Mucosa of descending colon (tissue), 3 donors: ENCODE data around the gene IMMP2L. TPM values are rescaled to one million over a fixed set of nuclear protein-coding genes. Genes with fewer than 3 reads are reported as not detected.

Source experiments
- ATAC-seq: fragments of 200-7000 bp; cut with Tn5 transposase; one replicate; pipeline ENCODE4 v1.9.1; 2020; ENCODE audit warnings: mild to moderate bottlenecking, moderate library complexity
- DNase-seq, 3 donors: peaks; one replicate each; pipeline ENCODE4 v3.0.0-alpha.2; 2020
- H3K36me3 ChIP-seq: fragments of 200-600 bp; one replicate; pipeline ENCODE4 v1.8.0; 2021; ENCODE audit warnings: low read depth, mild to moderate bottlenecking
- H3K4me1 ChIP-seq: fragments of 200-600 bp; one replicate; pipeline ENCODE4 v1.8.0; 2021; ENCODE audit warnings: low read depth, mild to moderate bottlenecking
- H3K4me3 ChIP-seq: fragments of 200-600 bp; one replicate; pipeline ENCODE4 v1.8.0; 2021; ENCODE audit warnings: mild to moderate bottlenecking
- H3K9me3 ChIP-seq: fragments of 200-600 bp; one replicate; pipeline ENCODE4 v1.8.0; 2021; ENCODE audit warnings: mild to moderate bottlenecking
- CTCF ChIP-seq: fragments of 200-600 bp; IDR thresholded peaks from one replicate; pipeline ENCODE4 v1.8.0; 2022; ENCODE audit warnings: antibody characterized with exemption, mild to moderate bottlenecking
- intact Hi-C, 2 donors: fragments of 100-400 bp; cut with DNase I in 1 of 2; cut with micrococcal nuclease in 1 of 2; formaldehyde crosslinking; loops; one replicate each; pipeline versions ENCODE4 v1.11.0 to v1.11.1; 2022; cut with DNase I, micrococcal nuclease
- total RNA-seq, 3 donors: library from RNA; stranded (reverse); fragmentation: NEBNext Ultra II Directional in 2 of 3; extraction: Animal tissue kit (Norgen Biotek cat#: 25700) in 2 of 3; gene quantifications; one replicate each; pipeline versions ENCODE4 v1.2.1 to v1.2.4, GENCODE V29; 2021 to 2023
- donor health status: DM: no; HTN: no; CAD: no; lungs with moderate emphysema.
- donor health status: DM: no; HTN: no; CAD: no.
- donor health status: DM: no; HTN: yes; CAD: no.

Gene IMMP2L
- total RNA-seq, 3 donors from 2014 or later = 12.1 to 20.7 (median 17.7) TPM

- ATAC-seq = no peak
- intact Hi-C loops = no loop called here
- H3K4me1 ChIP-seq = peaks cover 6% of the 10 kb centered on the region
- TF ChIP-seq CTCF = no peak
- no peaks in the 10 kb centered on the region for H3K36me3 ChIP-seq
- no peak for DNase-seq
- no peaks in the 10 kb centered on the region for H3K9me3 ChIP-seq
- H3K4me3 ChIP-seq = no peak overlapping the region
These were observed 1.3 kb downstream of the IMMP2L start for GRCh38 chr7:111560773-111561653.

- Histone ChIP-seq H3K9me3 (no peaks in the 10 kb centered on the region), H3K4me3 (no peak overlapping the region), H3K36me3 (no peaks in the 10 kb centered on the region), H3K4me1 (peaks cover 6% of the 10 kb centered on the region)
- intact Hi-C loops = no loop called here
- no peak for TF ChIP-seq CTCF
- ATAC-seq (no peak), DNase-seq (no peak)
These were observed 3.3 kb downstream of the IMMP2L start for GRCh38 chr7:111558991-111559390.

DNA sequence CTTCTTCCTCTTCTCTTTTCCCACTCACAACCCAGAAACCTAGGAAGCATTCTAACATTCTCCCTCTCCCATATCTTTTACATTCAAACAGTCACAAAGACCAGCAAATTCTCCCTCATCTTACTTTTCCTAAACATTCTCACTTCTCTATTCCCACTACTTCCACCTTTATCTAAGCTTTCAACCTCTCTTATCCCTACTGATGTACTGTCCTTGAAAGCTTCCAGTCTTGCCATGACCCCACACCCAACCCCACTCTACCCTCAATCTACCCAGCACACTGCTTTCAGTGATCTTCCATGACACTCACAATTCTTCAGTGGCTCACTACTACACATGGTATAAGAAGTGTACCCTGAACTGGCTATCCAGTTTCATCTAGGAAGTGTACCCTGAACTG lies 5.3 kb downstream of the IMMP2L start:
- H3K36me3 ChIP-seq = no peaks in the 10 kb centered on the region
- H3K9me3 ChIP-seq = no peaks in the 10 kb centered on the region
- intact Hi-C loops = no loop called here
- DNase-seq (no peak), ATAC-seq (no peak)
- H3K4me3 ChIP-seq = no peak overlapping the region
- no peak for TF ChIP-seq CTCF
- peaks cover 6% of the 10 kb centered on the region for H3K4me1 ChIP-seq

DNA sequence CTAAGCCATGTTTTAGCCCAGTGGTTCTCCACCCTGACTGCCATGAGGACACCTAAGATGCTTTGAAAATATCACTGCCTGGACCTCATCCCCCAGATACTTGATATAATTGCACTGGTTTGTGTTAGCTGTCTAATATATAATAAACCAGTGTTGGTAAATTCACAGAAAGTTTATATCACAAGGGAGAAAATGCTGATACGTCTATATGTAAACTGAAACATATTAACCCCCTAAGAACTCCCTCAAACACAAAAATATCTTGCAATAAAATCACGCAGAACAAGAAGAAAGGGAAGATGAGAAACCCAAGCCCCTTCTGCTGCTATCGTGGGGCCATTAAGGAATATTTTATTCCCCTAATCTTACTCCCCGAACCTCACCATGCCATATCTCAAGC lies 8.2 kb downstream of the IMMP2L start:
- no peak for TF ChIP-seq CTCF
- Histone ChIP-seq H3K9me3 (no peaks in the 10 kb centered on the region), H3K4me3 (no peak overlapping the region), H3K4me1 (no peaks in the 10 kb centered on the region), H3K36me3 (no peaks in the 10 kb centered on the region)
- intact Hi-C loops = no loop called here
- ATAC-seq = no peak
- DNase-seq = no peak

DNA sequence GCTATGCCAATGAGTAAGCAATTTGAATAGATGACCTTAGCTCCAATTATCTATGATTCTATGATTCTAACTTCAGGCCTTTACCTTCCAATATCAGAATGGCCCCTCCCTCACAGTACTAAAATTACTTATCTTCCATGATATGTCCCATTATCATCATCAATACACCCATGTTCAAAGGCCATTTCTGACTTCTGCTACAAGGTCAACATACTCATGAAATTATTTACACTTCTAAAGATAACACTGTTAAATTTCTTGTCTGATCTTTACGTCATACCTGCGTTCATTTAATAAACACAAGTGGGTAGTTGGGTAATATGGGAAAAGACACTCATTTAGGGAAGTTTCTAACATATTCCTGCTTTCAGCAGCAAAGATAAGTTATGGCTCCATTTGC lies 21.2 kb downstream of the IMMP2L start:
- DNase-seq = no peak
- no peak for ATAC-seq
- Histone ChIP-seq H3K4me3 (no peak overlapping the region), H3K36me3 (no peaks in the 10 kb centered on the region), H3K4me1 (no peaks in the 10 kb centered on the region), H3K9me3 (no peaks in the 10 kb centered on the region)
- intact Hi-C loops = no loop called here
- no peak for TF ChIP-seq CTCF
